Spinal cord (tissue), 10 donors: ENCODE measurements around the gene ZNF148. TPM values are rescaled to one million over a fixed set of nuclear protein-coding genes. Genes with fewer than 3 reads are reported as not detected.

Experiments
- DNase-seq, 6 donors: peaks; one replicate each; pipeline versions ENCODE4 v3.0.0 to v3.0.0-alpha.2; 2013 to 2015; ENCODE audit warnings: low spot score in 6 of 6, low read depth in 4 of 6
- H3K27ac ChIP-seq: one replicate; pipeline ENCODE4 v1.5.1; 2013; ENCODE audit warnings: low read depth, low read length, control low read depth
- H3K27me3 ChIP-seq: one replicate; pipeline ENCODE4 v1.6.1; 2013; ENCODE audit warnings: low read length; ENCODE audit not compliant: control insufficient read depth, insufficient read depth
- H3K36me3 ChIP-seq: one replicate; pipeline ENCODE4 v1.6.1; 2013; ENCODE audit warnings: low read length; ENCODE audit not compliant: control insufficient read depth, insufficient read depth
- H3K4me1 ChIP-seq: one replicate; pipeline ENCODE4 v1.6.1; 2013; ENCODE audit warnings: low read length; ENCODE audit not compliant: control insufficient read depth, insufficient read depth
- H3K4me3 ChIP-seq: one replicate; pipeline ENCODE4 v1.5.1; 2013; ENCODE audit warnings: low read depth, low read length, control low read depth
- H3K9me3 ChIP-seq: one replicate; pipeline ENCODE4 v1.6.1; 2013; ENCODE audit warnings: low read length; ENCODE audit not compliant: control insufficient read depth, insufficient read depth
- WGBS: methylation state at CpG from one replicate; pipeline ENCODE4 v1.1.5; 2013; ENCODE audit warnings: missing lambda C conversion rate; ENCODE audit not compliant: insufficient coverage; 5-methylcytosine and 5-hydroxymethylcytosine counted together
- polyA plus RNA-seq, 2 donors: library from polyadenylated mRNA; unstranded; fragments of 120-200 nt; gene quantifications; one replicate each; pipeline ENCODE4 v1.2.1, GENCODE V29; 2013; ENCODE audit not compliant: insufficient read length in 2 of 2
- small RNA-seq: library from RNA; depleted of rRNA; stranded (forward); fragments of <200 nt; gene quantifications from one replicate; pipeline ENCODE3, GENCODE V24; 2014; ENCODE audit warnings: low replicate concordance
- total RNA-seq, 2 donors: library from RNA; depleted of rRNA in 1 of 2; stranded (reverse); fragments of 120-200 nt in 1 of 2; fragments of >200 nt in 1 of 2; gene quantifications; one replicate each; pipeline versions ENCODE4 v1.2.3 to v1.2.4, GENCODE V29; 2013 to 2014
- donor health status: healthy.

Gene ZNF148
- total and polyA plus RNA-seq, 4 donors = 18.1 to 51.4 (median 40.8) TPM

- H3K4me3 ChIP-seq = no peak overlapping the region
These were observed 188.8 kb downstream of the ZNF148 start for GRCh38 chr3:125186261-125186787.

GRCh38 chr3:125185805-125186204 lies 189.3 kb downstream of the ZNF148 start:
- no peak for DNase-seq
- WGBS = 63% methylated on average over 2 of the region's 3 CpGs
- no peak overlapping the region for H3K4me3 ChIP-seq
- no peaks in the 10 kb centered on the region for H3K27me3 ChIP-seq
- H3K4me1 ChIP-seq = peaks cover 21% of the 10 kb centered on the region
- H3K9me3 ChIP-seq = no peaks in the 10 kb centered on the region
- H3K36me3 ChIP-seq = no peaks in the 10 kb centered on the region
- H3K27ac ChIP-seq = peak overlapping the region; percentile 36

More at GRCh38 chr3:125186261-125186787, 188.8 kb downstream of the ZNF148 start:
- Histone ChIP-seq H3K27ac (peak overlapping the region; percentile 36), H3K4me1 (peaks cover 21% of the 10 kb centered on the region), H3K9me3 (no peaks in the 10 kb centered on the region), H3K36me3 (no peaks in the 10 kb centered on the region), H3K27me3 (no peaks in the 10 kb centered on the region)
- DNase-seq = peak in 5 of 6 donors; percentile 26 to 81 (median 41)
- WGBS = 17% methylated on average over 10 of the region's 10 CpGs

GRCh38 chr3:125179884-125180240 lies 195.3 kb downstream of the ZNF148 start:
- Histone ChIP-seq H3K4me3 (no peak overlapping the region), H3K27me3 (no peaks in the 10 kb centered on the region), H3K9me3 (no peaks in the 10 kb centered on the region), H3K4me1 (peaks cover 3% of the 10 kb centered on the region), H3K36me3 (no peaks in the 10 kb centered on the region), H3K27ac (no peak overlapping the region)
- DNase-seq = no peak
- 67% methylated on average over 1 of the region's 1 CpG for WGBS

- H3K27ac ChIP-seq = no peak overlapping the region
- 67% methylated on average over 1 of the region's 3 CpGs for WGBS
These were observed 195.8 kb downstream of the ZNF148 start for GRCh38 chr3:125179143-125179883.

GRCh38 chr3:125177746-125178145 lies 197.4 kb downstream of the ZNF148 start:
- Histone ChIP-seq H3K36me3 (no peaks in the 10 kb centered on the region), H3K27ac (no peak overlapping the region), H3K4me1 (peaks cover 3% of the 10 kb centered on the region), H3K9me3 (no peaks in the 10 kb centered on the region), H3K4me3 (no peak overlapping the region), H3K27me3 (no peaks in the 10 kb centered on the region)
- over 99% methylated on average over 12 of the region's 13 CpGs for WGBS
- DNase-seq = no peak

More at GRCh38 chr3:125179143-125179883, 195.8 kb downstream of the ZNF148 start:
- H3K9me3 ChIP-seq = no peaks in the 10 kb centered on the region
- no peaks in the 10 kb centered on the region for H3K36me3 ChIP-seq
- no peak for DNase-seq
- no peaks in the 10 kb centered on the region for H3K27me3 ChIP-seq
- no peak overlapping the region for H3K4me3 ChIP-seq
- H3K4me1 ChIP-seq = peaks cover 3% of the 10 kb centered on the region

Small RNA genes lying within 50 kb of the gene (small RNA-seq; reads per million reads assigned to genes)
- gene RNU6-232P = not detected

Other genes with a start within 250 kb of the ZNF148 start
- gene SLC12A8, start 162.6 kb downstream of the ZNF148 start, total RNA-seq = 1 to 10 TPM; 4.2 to 4.9 TPM
- 1 to 10 TPM; 4.9 to 5.2 TPM for gene SLC12A8, start 162.6 kb downstream of the ZNF148 start, polyA plus RNA-seq
- gene SNX4, start 144.9 kb upstream of the ZNF148 start, total RNA-seq = 10 to 100 TPM; 57.5 to 63.4 TPM
- gene SNX4, start 144.9 kb upstream of the ZNF148 start, polyA plus RNA-seq = 10 to 100 TPM; 44.7 to 49.0 TPM
- gene OSBPL11, start 220.2 kb upstream of the ZNF148 start, total RNA-seq = 10 to 100 TPM; 11.6 to 22.2 TPM
- gene OSBPL11, start 220.2 kb upstream of the ZNF148 start, polyA plus RNA-seq = 10 to 100 TPM; 14.0 to 19.3 TPM